HepG2 (cell line): ENCODE measurements around the gene BLID. TPM values are rescaled to one million over a fixed set of nuclear protein-coding genes. Genes with fewer than 3 reads are reported as not detected.

ENCODE experiments used
- ATAC-seq: fragments of 200-7000 bp; cut with Tn5 transposase; 3 replicates; pipeline ENCODE4 v1.9.1; 2020; ENCODE audit warnings: mild to moderate bottlenecking, moderate library complexity
- BruUV-seq: library from RNA; stranded (reverse); fragments of 400-500 nt; replicated peaks from 2 replicates; lab custom pipeline; 2021; lab: Mats Ljungman, UMichigan
- CTCF ChIA-PET: fragments of 300-600 bp; formaldehyde crosslinking; extraction: SDS; loops from one replicate; lab custom pipeline; 2021; ENCODE audit warnings: low total read pairs, inconsistent platforms, low intra/inter-chr PET ratio; lab: Yijun Ruan, JAX
- POLR2A ChIA-PET: fragments of 350-600 bp; sonication (Branson Sonifier 250); formaldehyde crosslinking; loops from one replicate; lab custom pipeline; 2020; ENCODE audit warnings: antibody characterized with exemption, inconsistent platforms; lab: Yijun Ruan, JAX
- DNase-seq: peaks from one replicate; pipeline ENCODE4 v3.0.0-alpha.2; 2015; ENCODE audit warnings: low spot score
- FAIRE-seq: peaks from 3 replicates; lab custom pipeline; 2011; peaks lifted over from hg19 to GRCh38; lab: Jason Lieb, UNC
- H2AFZ ChIP-seq: one replicate; pipeline ENCODE4 v1.6.1; 2011; ENCODE audit warnings: low read length, inconsistent platforms
- H3K27ac ChIP-seq: fragments of 300-600 bp; 3 replicates; pipeline ENCODE4 v1.8.0; 2011; ENCODE audit warnings: mixed run types, mild to moderate bottlenecking, mixed read lengths, low read length, inconsistent platforms; ENCODE audit not compliant: insufficient read depth; ENCODE audit errors: extremely low read length
- H3K27me3 ChIP-seq, 2 experiments: fragments of 200-600 bp in 1 of 2; 2 replicates in 1 of 2; 3 replicates in 1 of 2; pipeline versions ENCODE4 v1.6.0 to v1.8.0; 2011; ENCODE audit warnings: low read length in 2 of 2, mild to moderate bottlenecking in 2 of 2, moderate library complexity in 2 of 2, inconsistent platforms in 1 of 2; ENCODE audit not compliant: insufficient read depth in 2 of 2, control insufficient read depth in 1 of 2
- H3K36me3 ChIP-seq, 2 experiments: fragments of 200-600 bp in 1 of 2; replicated peaks in 1 of 2; 2 replicates in 1 of 2; 3 replicates in 1 of 2; pipeline versions ENCODE4 v1.5.1 to v1.8.0; 2011; ENCODE audit warnings: low read length in 2 of 2, inconsistent platforms in 1 of 2; ENCODE audit not compliant: insufficient read depth in 2 of 2, control insufficient read depth in 1 of 2
- H3K4me1 ChIP-seq: 2 replicates; pipeline ENCODE4 v1.5.1; 2012; ENCODE audit warnings: low read length, inconsistent platforms; ENCODE audit not compliant: insufficient read depth
- H3K4me2 ChIP-seq: 2 replicates; pipeline ENCODE4 v1.6.0; 2011; ENCODE audit warnings: low read depth, low read length, inconsistent platforms
- H3K4me3 ChIP-seq, 3 experiments: fragments of 200-600 bp in 1 of 3; sonication (generic), shearing (Covaris generic) in 1 of 3; replicated peaks in 1 of 3; 2 replicates each; pipeline ENCODE4 v1.5.1; 2011 to 2016; ENCODE audit warnings: low read length in 3 of 3, inconsistent platforms in 2 of 3, low read depth in 2 of 3, mild to moderate bottlenecking in 2 of 3, control low read depth in 1 of 3, mixed read lengths in 1 of 3; ENCODE audit not compliant: insufficient read depth in 1 of 3
- H3K79me2 ChIP-seq: one replicate; pipeline ENCODE4 v1.6.1; 2011; ENCODE audit warnings: low read length, inconsistent platforms; ENCODE audit not compliant: insufficient read depth
- H3K9ac ChIP-seq: 2 replicates; pipeline ENCODE4 v1.6.0; 2011; ENCODE audit warnings: mild to moderate bottlenecking, low read depth, low read length, inconsistent platforms; ENCODE audit not compliant: insufficient read depth
- H3K9me3 ChIP-seq: 2 replicates; pipeline ENCODE4 v1.5.1; 2012; ENCODE audit warnings: mild to moderate bottlenecking, low read length
- H4K20me1 ChIP-seq: 2 replicates; pipeline ENCODE4 v1.6.0; 2011; ENCODE audit warnings: inconsistent platforms, mild to moderate bottlenecking, low read length, moderate library complexity; ENCODE audit not compliant: insufficient read depth
- HDAC2 ChIP-seq: sonication (generic); formaldehyde crosslinking; IDR thresholded peaks from 2 replicates; pipeline ENCODE4 v1.4.0; 2020; ENCODE audit warnings: missing genetic modification reagents
- IKZF4 ChIP-seq: sonication (generic); formaldehyde crosslinking; IDR thresholded peaks from 2 replicates; pipeline ENCODE4 v1.5.1; 2020; ENCODE audit warnings: borderline replicate concordance, mild to moderate bottlenecking, low read depth, missing genetic modification reagents; ENCODE audit errors: not compliant biosample characterization
- KDM2A ChIP-seq: sonication (generic); formaldehyde crosslinking; IDR thresholded peaks from 2 replicates; pipeline ENCODE4 v1.4.0; 2020; ENCODE audit warnings: low read depth, missing genetic modification reagents, borderline replicate concordance
- NAIF1 ChIP-seq: sonication (generic); formaldehyde crosslinking; IDR thresholded peaks from 2 replicates; pipeline ENCODE4 v1.5.0; 2020; ENCODE audit warnings: mild to moderate bottlenecking, missing genetic modification reagents, borderline replicate concordance
- NFKBIZ ChIP-seq: IDR thresholded peaks from 2 replicates; pipeline ENCODE4 v1.6.1; 2018; ENCODE audit warnings: missing genetic modification reagents, missing compliant biosample characterization
- SNAPC2 ChIP-seq: sonication (generic); formaldehyde crosslinking; IDR thresholded peaks from 2 replicates; pipeline ENCODE4 v1.8.1; 2022; ENCODE audit warnings: mild to moderate bottlenecking, missing genetic modification reagents
- SOX5 ChIP-seq: IDR thresholded peaks from 2 replicates; pipeline ENCODE4 v1.6.1; 2016; ENCODE audit warnings: borderline replicate concordance
- SRF ChIP-seq: IDR thresholded peaks from 2 replicates; pipeline ENCODE4 v1.6.1; 2011; ENCODE audit warnings: mild to moderate bottlenecking, low read depth, low read length, moderate library complexity
- ZBTB8A ChIP-seq: sonication (generic); formaldehyde crosslinking; IDR thresholded peaks from 2 replicates; pipeline ENCODE4 v1.4.0; 2020; ENCODE audit warnings: mild to moderate bottlenecking, low read depth, missing genetic modification reagents, borderline replicate concordance
- ZNF251 ChIP-seq: sonication (generic); formaldehyde crosslinking; IDR thresholded peaks from 2 replicates; pipeline ENCODE4 v1.9.0; 2021; ENCODE audit warnings: mild to moderate bottlenecking, missing genetic modification reagents
- ZNF543 ChIP-seq: sonication (generic); formaldehyde crosslinking; IDR thresholded peaks from 2 replicates; pipeline ENCODE4 v1.4.0; 2020; ENCODE audit warnings: mild to moderate bottlenecking, missing genetic modification reagents
- WGBS: methylation state at CpG from one replicate; pipeline ENCODE4 v1.1.6; 2017; ENCODE audit warnings: low lambda C conversion rate; 5-methylcytosine and 5-hydroxymethylcytosine counted together
- in situ Hi-C: cut with HindIII; loops from 2 replicates; pipeline ENCODE4 v1.10.0; 2017; ENCODE audit warnings: low pct_unique_long_range_greater_than_20kb; ENCODE audit not compliant: extremely low pct_ligation_motif_present
- intact Hi-C: fragments of 100-400 bp; cut with micrococcal nuclease; formaldehyde crosslinking; loops from one replicate; pipeline ENCODE4 v1.10.0; 2022; ENCODE audit not compliant: unreplicated experiment
- polyA plus RNA-seq, 8 experiments: library from polyadenylated mRNA; depleted of rRNA in 3 of 8; stranded (reverse) in 7 of 8; unstranded in 1 of 8; fragments of >200 nt; fragmentation: Illumina TruSeq in 4 of 8; extraction: Trizol in 4 of 8; gene quantifications; 2 replicates each; pipeline versions ENCODE4 v1.2.1 to v1.2.3, GENCODE V29; 2011 to 2016; ENCODE audit warnings: low read depth in 4 of 8, missing spikeins in 1 of 8, mixed read lengths in 1 of 8; ENCODE audit not compliant: insufficient read depth in 1 of 8
- total RNA-seq, 5 experiments: library from RNA; depleted of rRNA; stranded (reverse); fragments of >200 nt; fragmentation: Illumina TruSeq; extraction: Trizol; gene quantifications; 2 replicates each; pipeline ENCODE4 v1.2.3, GENCODE V29; 2016; ENCODE audit warnings: low read depth in 1 of 5
- TF ChIP-seq, protein P1 (sequence below): sonication (generic); formaldehyde crosslinking; IDR thresholded peaks from 2 replicates; pipeline ENCODE4 v1.4.0; 2020; ENCODE audit warnings: mild to moderate bottlenecking, missing genetic modification reagents
- TF ChIP-seq, protein P2 (sequence below), 2 experiments: IDR thresholded peaks; 2 replicates each; pipeline ENCODE4 v1.6.1; 2011 to 2012; ENCODE audit warnings: low read length in 2 of 2, borderline replicate concordance in 1 of 2, low read depth in 1 of 2, mild to moderate bottlenecking in 1 of 2, moderate library complexity in 1 of 2

Gene BLID
- total and polyA plus RNA-seq, 2 of the 13 experiments (the other 11 are each of a cell fraction or from before 2014, with no cell fraction given) = not detected

DNA sequence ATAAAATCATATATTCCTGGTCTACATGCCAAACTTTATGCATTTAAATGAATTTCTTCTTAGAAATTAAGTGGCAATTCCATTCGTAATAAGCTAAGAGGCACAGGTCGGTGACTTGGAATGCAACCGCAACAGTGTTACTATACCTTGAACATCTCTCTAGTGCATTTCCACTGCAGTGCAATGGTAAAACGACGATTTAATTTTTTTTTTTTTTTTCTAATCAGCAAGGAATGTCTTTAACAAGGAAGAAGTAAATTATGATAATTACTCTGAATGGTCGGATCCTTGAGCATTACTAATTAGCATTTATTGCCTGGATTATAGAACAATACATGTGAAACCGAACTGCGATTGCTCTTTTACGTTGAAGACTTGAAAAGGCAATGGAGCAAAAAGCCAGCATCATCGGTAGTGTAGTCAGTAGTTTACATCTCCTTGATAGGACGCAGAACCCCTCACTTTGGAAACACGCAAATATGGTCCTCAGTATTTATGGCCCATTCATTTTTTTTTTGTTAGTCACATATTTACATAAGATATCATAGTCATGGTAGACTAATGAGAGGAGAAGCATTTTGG, 20.2 kb downstream of the BLID start:
- Histone ChIP-seq H2AFZ (no peak overlapping the region), H3K4me1 (no peaks in the 10 kb centered on the region), H3K27ac (no peak overlapping the region), H3K4me2 (no peak overlapping the region), H3K36me3 (no peaks in the 10 kb centered on the region), H4K20me1 (no peaks in the 10 kb centered on the region), H3K4me3 (no peak overlapping the region), H3K9me3 (no peaks in the 10 kb centered on the region), H3K27me3 (no peaks in the 10 kb centered on the region; a peak in 1 of 5 replicates), H3K9ac (no peak overlapping the region), H3K79me2 (no peaks in the 10 kb centered on the region)
- in situ Hi-C loops = no loop called here
- intact Hi-C loops = no loop called here
- FAIRE-seq (no peak), ATAC-seq (no peak), DNase-seq (no peak)
- WGBS = 56% methylated on average over 12 of the region's 12 CpGs
- TF ChIP-seq ZBTB8A (CRISPR knock-in tag) (no peak), KDM2A (CRISPR knock-in tag) (no peak), SNAPC2 (CRISPR knock-in tag) (no peak), NAIF1 (CRISPR knock-in tag) (no peak)
- POLR2A ChIA-PET = no interaction called here
- BruUV-seq = no TSS peak
- CTCF ChIA-PET = no interaction called here

DNA sequence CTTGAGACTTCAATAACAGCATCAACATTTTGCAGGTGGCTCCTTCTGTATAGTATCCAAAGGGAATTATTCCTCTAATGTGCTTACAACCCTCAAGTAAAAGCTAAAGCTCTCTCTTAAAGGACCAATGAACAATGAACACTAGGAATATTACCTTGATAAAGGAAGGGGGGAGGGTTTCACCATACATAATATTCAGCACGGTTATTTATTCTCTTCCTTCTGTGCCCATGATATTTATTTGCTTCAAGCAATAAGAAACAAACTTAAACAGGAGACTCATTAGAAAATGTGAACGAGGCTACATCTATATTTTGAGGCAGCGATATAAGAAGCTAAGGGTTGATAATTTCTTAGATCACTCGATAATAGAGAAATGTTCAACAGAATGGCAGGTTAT, 21.2 kb downstream of the BLID start:
- no peak overlapping the region for H3K9ac ChIP-seq
- H3K79me2 ChIP-seq = no peaks in the 10 kb centered on the region
- H3K4me1 ChIP-seq = no peaks in the 10 kb centered on the region
- intact Hi-C loops = no loop called here
- 23% methylated on average over 4 of the region's 4 CpGs for WGBS
- H3K36me3 ChIP-seq = no peaks in the 10 kb centered on the region
- ChIA-PET POLR2A (no interaction called here), CTCF (no interaction called here)
- H4K20me1 ChIP-seq = no peaks in the 10 kb centered on the region
- H3K4me3 ChIP-seq = no peak overlapping the region
- no TSS peak for BruUV-seq
- no peak overlapping the region for H3K27ac ChIP-seq
- no peak overlapping the region for H3K4me2 ChIP-seq
- FAIRE-seq (no peak), DNase-seq (no peak), ATAC-seq (no peak)
- H3K9me3 ChIP-seq = no peaks in the 10 kb centered on the region
- H2AFZ ChIP-seq = no peak overlapping the region
- in situ Hi-C loops = no loop called here
- H3K27me3 ChIP-seq = no peaks in the 10 kb centered on the region; a peak in 1 of 5 replicates
- TF ChIP-seq, protein P1, sequence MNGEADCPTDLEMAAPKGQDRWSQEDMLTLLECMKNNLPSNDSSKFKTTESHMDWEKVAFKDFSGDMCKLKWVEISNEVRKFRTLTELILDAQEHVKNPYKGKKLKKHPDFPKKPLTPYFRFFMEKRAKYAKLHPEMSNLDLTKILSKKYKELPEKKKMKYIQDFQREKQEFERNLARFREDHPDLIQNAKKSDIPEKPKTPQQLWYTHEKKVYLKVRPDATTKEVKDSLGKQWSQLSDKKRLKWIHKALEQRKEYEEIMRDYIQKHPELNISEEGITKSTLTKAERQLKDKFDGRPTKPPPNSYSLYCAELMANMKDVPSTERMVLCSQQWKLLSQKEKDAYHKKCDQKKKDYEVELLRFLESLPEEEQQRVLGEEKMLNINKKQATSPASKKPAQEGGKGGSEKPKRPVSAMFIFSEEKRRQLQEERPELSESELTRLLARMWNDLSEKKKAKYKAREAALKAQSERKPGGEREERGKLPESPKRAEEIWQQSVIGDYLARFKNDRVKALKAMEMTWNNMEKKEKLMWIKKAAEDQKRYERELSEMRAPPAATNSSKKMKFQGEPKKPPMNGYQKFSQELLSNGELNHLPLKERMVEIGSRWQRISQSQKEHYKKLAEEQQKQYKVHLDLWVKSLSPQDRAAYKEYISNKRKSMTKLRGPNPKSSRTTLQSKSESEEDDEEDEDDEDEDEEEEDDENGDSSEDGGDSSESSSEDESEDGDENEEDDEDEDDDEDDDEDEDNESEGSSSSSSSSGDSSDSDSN (CRISPR knock-in tag) = no peak
- TF ChIP-seq HDAC2 (CRISPR knock-in tag) (no peak), NFKBIZ (CRISPR knock-in tag) (no peak), IKZF4 (CRISPR knock-in tag) (no peak), ZNF543 (CRISPR knock-in tag) (no peak), SOX5 (no peak), ZNF251 (CRISPR knock-in tag) (no peak), SRF (no peak)
- TF ChIP-seq, protein P2, sequence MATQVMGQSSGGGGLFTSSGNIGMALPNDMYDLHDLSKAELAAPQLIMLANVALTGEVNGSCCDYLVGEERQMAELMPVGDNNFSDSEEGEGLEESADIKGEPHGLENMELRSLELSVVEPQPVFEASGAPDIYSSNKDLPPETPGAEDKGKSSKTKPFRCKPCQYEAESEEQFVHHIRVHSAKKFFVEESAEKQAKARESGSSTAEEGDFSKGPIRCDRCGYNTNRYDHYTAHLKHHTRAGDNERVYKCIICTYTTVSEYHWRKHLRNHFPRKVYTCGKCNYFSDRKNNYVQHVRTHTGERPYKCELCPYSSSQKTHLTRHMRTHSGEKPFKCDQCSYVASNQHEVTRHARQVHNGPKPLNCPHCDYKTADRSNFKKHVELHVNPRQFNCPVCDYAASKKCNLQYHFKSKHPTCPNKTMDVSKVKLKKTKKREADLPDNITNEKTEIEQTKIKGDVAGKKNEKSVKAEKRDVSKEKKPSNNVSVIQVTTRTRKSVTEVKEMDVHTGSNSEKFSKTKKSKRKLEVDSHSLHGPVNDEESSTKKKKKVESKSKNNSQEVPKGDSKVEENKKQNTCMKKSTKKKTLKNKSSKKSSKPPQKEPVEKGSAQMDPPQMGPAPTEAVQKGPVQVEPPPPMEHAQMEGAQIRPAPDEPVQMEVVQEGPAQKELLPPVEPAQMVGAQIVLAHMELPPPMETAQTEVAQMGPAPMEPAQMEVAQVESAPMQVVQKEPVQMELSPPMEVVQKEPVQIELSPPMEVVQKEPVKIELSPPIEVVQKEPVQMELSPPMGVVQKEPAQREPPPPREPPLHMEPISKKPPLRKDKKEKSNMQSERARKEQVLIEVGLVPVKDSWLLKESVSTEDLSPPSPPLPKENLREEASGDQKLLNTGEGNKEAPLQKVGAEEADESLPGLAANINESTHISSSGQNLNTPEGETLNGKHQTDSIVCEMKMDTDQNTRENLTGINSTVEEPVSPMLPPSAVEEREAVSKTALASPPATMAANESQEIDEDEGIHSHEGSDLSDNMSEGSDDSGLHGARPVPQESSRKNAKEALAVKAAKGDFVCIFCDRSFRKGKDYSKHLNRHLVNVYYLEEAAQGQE (IDR thresholded peaks at IDR 0.05; ENCODE audit: borderline replicate concordance in 1 of 2, low read depth in 1 of 2, low read length in 2 of 2) = no peak
